ENCODE measurements around the gene NAV3. TPM values are rescaled to one million over a fixed set of nuclear protein-coding genes. Genes with fewer than 3 reads are reported as not detected.

NAV3 gene
- total and polyA plus RNA-seq, 9 of the 15 experiments (the other 6 are each of a cell fraction or from before 2014, with no cell fraction given), result 0.04 TPM; not detected in 8

- ChIA-PET CTCF (ENCODE audit: low intra/inter-chr PET ratio) (no interaction called here), POLR2A (interaction anchor here (0.7 kb wide), 1 partner anchor 169 kb away, joined by 3 read pairs; no protein-coding TSS in a partner anchor)
- H2AFZ ChIP-seq (ENCODE audit: low read depth, low read length), result no peak overlapping the region
- H3K4me3 ChIP-seq, result no peak overlapping the region
- no peaks in the 10 kb centered on the region for H3K9me1 ChIP-seq (ENCODE audit: control insufficient read depth, insufficient read depth, low read length)
- H3K9ac ChIP-seq (ENCODE audit: insufficient read depth in 1 of 2, low read depth in 2 of 2, low read length in 2 of 2), result no peak overlapping the region
- no peaks in the 10 kb centered on the region for H3K36me3 ChIP-seq (ENCODE audit: control insufficient read depth, insufficient read depth, low read length)
- H4K20me1 ChIP-seq (replicated peaks; ENCODE audit: control insufficient read depth, insufficient read depth, low read length), result no peaks in the 10 kb centered on the region
- no peak overlapping the region for H3K4me2 ChIP-seq (ENCODE audit: insufficient read depth, low read length)
- BruUV-seq (replicated peaks), result no TSS peak
- H3K27me3 ChIP-seq (ENCODE audit: control insufficient read depth in 2 of 2, insufficient read depth in 2 of 2, low read length in 2 of 2), result no peaks in the 10 kb centered on the region
- no peak for ATAC-seq
- no peak for DNase-seq (ENCODE audit: extremely low read depth in 1 of 4, low spot score in 3 of 4)
- in situ Hi-C loops (cut with MboI) (no loop called here), intact Hi-C loops (cut with micrococcal nuclease) (no loop called here)
- FAIRE-seq, result no peak
- H3K9me3 ChIP-seq (replicated peaks; ENCODE audit: control insufficient read depth, insufficient read depth, low read depth, low read length), result no peaks in the 10 kb centered on the region
- WGBS (ENCODE audit: insufficient coverage, low coverage, missing lambda C conversion rate), result 0% methylated on average over 4 of the region's 4 CpGs
- H3K4me1 ChIP-seq (replicated peaks in 1 of 2; ENCODE audit: control insufficient read depth in 2 of 2, insufficient read depth in 2 of 2, low read length in 2 of 2), result no peaks in the 10 kb centered on the region
- no peaks in the 10 kb centered on the region for H3K79me2 ChIP-seq (ENCODE audit: control insufficient read depth, insufficient read depth, low read length)
- H3K27ac ChIP-seq (ENCODE audit: extremely low read depth, low read depth, low read length), result no peak overlapping the region
- TF ChIP-seq SRSF9 (IDR thresholded peaks at IDR 0.05; ENCODE audit: borderline replicate concordance, low read depth, low read length), result no peak
- no peak for TF ChIP-seq NFXL1 (CRISPR knock-in tag; IDR thresholded peaks at IDR 0.05)
- no peak for TF ChIP-seq NFIC (IDR thresholded peaks at IDR 0.05)
- TF ChIP-seq, protein P1, sequence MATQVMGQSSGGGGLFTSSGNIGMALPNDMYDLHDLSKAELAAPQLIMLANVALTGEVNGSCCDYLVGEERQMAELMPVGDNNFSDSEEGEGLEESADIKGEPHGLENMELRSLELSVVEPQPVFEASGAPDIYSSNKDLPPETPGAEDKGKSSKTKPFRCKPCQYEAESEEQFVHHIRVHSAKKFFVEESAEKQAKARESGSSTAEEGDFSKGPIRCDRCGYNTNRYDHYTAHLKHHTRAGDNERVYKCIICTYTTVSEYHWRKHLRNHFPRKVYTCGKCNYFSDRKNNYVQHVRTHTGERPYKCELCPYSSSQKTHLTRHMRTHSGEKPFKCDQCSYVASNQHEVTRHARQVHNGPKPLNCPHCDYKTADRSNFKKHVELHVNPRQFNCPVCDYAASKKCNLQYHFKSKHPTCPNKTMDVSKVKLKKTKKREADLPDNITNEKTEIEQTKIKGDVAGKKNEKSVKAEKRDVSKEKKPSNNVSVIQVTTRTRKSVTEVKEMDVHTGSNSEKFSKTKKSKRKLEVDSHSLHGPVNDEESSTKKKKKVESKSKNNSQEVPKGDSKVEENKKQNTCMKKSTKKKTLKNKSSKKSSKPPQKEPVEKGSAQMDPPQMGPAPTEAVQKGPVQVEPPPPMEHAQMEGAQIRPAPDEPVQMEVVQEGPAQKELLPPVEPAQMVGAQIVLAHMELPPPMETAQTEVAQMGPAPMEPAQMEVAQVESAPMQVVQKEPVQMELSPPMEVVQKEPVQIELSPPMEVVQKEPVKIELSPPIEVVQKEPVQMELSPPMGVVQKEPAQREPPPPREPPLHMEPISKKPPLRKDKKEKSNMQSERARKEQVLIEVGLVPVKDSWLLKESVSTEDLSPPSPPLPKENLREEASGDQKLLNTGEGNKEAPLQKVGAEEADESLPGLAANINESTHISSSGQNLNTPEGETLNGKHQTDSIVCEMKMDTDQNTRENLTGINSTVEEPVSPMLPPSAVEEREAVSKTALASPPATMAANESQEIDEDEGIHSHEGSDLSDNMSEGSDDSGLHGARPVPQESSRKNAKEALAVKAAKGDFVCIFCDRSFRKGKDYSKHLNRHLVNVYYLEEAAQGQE (IDR thresholded peaks at IDR 0.05; ENCODE audit: borderline replicate concordance), result no peak
- TF ChIP-seq, protein P1 (CRISPR knock-in tag; IDR thresholded peaks at IDR 0.05; ENCODE audit: low read depth), result no peak
- no peak for TF ChIP-seq RNF2 (IDR thresholded peaks at IDR 0.05)
- TF ChIP-seq ERF (CRISPR knock-in tag; IDR thresholded peaks at IDR 0.05), result no peak
- no peak for TF ChIP-seq ZNF668 (CRISPR knock-in tag; IDR thresholded peaks at IDR 0.05)
- TF ChIP-seq EZH2 (IDR thresholded peaks at IDR 0.05; ENCODE audit: borderline replicate concordance, low read depth, low read length), result no peak
- no peak for TF ChIP-seq DDX20 (tag; IDR thresholded peaks at IDR 0.05; ENCODE audit: low read depth)
- TF ChIP-seq, protein P2, sequence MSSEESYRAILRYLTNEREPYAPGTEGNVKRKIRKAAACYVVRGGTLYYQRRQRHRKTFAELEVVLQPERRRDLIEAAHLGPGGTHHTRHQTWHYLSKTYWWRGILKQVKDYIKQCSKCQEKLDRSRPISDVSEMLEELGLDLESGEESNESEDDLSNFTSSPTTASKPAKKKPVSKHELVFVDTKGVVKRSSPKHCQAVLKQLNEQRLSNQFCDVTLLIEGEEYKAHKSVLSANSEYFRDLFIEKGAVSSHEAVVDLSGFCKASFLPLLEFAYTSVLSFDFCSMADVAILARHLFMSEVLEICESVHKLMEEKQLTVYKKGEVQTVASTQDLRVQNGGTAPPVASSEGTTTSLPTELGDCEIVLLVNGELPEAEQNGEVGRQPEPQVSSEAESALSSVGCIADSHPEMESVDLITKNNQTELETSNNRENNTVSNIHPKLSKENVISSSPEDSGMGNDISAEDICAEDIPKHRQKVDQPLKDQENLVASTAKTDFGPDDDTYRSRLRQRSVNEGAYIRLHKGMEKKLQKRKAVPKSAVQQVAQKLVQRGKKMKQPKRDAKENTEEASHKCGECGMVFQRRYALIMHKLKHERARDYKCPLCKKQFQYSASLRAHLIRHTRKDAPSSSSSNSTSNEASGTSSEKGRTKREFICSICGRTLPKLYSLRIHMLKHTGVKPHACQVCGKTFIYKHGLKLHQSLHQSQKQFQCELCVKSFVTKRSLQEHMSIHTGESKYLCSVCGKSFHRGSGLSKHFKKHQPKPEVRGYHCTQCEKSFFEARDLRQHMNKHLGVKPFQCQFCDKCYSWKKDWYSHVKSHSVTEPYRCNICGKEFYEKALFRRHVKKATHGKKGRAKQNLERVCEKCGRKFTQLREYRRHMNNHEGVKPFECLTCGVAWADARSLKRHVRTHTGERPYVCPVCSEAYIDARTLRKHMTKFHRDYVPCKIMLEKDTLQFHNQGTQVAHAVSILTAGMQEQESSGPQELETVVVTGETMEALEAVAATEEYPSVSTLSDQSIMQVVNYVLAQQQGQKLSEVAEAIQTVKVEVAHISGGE (CRISPR knock-in tag; IDR thresholded peaks at IDR 0.05), result no peak
- no peak for TF ChIP-seq ZNF77 (CRISPR knock-in tag; IDR thresholded peaks at IDR 0.05)
- no peak for TF ChIP-seq ZNF431 (CRISPR knock-in tag; IDR thresholded peaks at IDR 0.05)
Measured at GRCh38 chr12:78007173-78007572, 176.5 kb downstream of the NAV3 start.
